ENCODE measurements around the gene ATP2B1. TPM values are rescaled to one million over a fixed set of nuclear protein-coding genes. Genes with fewer than 3 reads are reported as not detected.

The ATP2B1 gene
- total RNA-seq, 4 donors from 2014 or later = 19.0 to 33.3 (median 27.8) TPM

DNA sequence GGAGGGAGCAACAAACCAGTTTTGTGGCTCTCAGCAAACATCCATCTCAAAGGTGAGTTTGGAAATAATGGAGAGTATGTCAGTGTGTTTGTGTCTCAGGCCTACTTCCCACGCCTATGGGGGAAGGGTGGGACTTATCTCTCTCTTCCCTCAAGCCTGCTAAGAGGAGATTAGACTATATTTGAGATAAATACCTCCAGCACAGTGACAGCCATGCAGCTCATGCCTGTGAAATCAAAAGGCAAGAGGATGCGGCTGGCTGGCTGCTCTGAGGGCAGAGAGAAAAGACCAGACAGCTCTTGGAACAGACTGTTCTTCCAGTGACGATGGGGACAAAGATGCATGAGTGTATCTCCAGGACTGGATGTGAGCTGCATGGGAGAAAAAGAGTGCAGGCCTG lies 168.1 kb downstream of the ATP2B1 start:
- 69 to 79% methylated on average over 2 to 3 of the region's 3 CpGs for WGBS, 2 donors (ENCODE audit: low coverage in 1 of 2)
- peaks cover 0 to 23% (median 6%) of the 10 kb centered on the region in 3 donors for H3K4me1 ChIP-seq
- no peaks in the 10 kb centered on the region for H3K27me3 ChIP-seq
- no peak overlapping the region for H3K4me3 ChIP-seq
- H3K9me3 ChIP-seq = no peaks in the 10 kb centered on the region
- TF ChIP-seq POLR2A (IDR thresholded peaks at IDR 0.05) (no peak), POLR2AphosphoS5 (IDR thresholded peaks at IDR 0.05) (no peak), EP300 (IDR thresholded peaks at IDR 0.05) (no peak)
- TF ChIP-seq, protein P1, sequence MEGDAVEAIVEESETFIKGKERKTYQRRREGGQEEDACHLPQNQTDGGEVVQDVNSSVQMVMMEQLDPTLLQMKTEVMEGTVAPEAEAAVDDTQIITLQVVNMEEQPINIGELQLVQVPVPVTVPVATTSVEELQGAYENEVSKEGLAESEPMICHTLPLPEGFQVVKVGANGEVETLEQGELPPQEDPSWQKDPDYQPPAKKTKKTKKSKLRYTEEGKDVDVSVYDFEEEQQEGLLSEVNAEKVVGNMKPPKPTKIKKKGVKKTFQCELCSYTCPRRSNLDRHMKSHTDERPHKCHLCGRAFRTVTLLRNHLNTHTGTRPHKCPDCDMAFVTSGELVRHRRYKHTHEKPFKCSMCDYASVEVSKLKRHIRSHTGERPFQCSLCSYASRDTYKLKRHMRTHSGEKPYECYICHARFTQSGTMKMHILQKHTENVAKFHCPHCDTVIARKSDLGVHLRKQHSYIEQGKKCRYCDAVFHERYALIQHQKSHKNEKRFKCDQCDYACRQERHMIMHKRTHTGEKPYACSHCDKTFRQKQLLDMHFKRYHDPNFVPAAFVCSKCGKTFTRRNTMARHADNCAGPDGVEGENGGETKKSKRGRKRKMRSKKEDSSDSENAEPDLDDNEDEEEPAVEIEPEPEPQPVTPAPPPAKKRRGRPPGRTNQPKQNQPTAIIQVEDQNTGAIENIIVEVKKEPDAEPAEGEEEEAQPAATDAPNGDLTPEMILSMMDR (IDR thresholded peaks at IDR 0.05) = no peak
- H3K27ac ChIP-seq = no peak overlapping the region
- no peak for ATAC-seq
- no peaks in the 10 kb centered on the region for H3K36me3 ChIP-seq

GRCh38 chr12:89539426-89540223 lies 169.0 kb downstream of the ATP2B1 start:
- no peaks in the 10 kb centered on the region for H3K27me3 ChIP-seq
- H3K9me3 ChIP-seq = no peaks in the 10 kb centered on the region
- ATAC-seq = no peak
- TF ChIP-seq POLR2A (IDR thresholded peaks at IDR 0.05) (no peak), EP300 (IDR thresholded peaks at IDR 0.05) (no peak), POLR2AphosphoS5 (IDR thresholded peaks at IDR 0.05) (no peak)
- TF ChIP-seq, protein P1 (IDR thresholded peaks at IDR 0.05) = no peak
- H3K4me1 ChIP-seq = peaks cover 0 to 16% (median 3%) of the 10 kb centered on the region in 3 donors
- no peak overlapping the region for H3K27ac ChIP-seq
- WGBS, 2 donors (ENCODE audit: low coverage in 1 of 2) = 75 to 82% methylated on average over 4 to 5 of the region's 5 CpGs
- H3K36me3 ChIP-seq = no peaks in the 10 kb centered on the region
- no peak overlapping the region for H3K4me3 ChIP-seq

DNA sequence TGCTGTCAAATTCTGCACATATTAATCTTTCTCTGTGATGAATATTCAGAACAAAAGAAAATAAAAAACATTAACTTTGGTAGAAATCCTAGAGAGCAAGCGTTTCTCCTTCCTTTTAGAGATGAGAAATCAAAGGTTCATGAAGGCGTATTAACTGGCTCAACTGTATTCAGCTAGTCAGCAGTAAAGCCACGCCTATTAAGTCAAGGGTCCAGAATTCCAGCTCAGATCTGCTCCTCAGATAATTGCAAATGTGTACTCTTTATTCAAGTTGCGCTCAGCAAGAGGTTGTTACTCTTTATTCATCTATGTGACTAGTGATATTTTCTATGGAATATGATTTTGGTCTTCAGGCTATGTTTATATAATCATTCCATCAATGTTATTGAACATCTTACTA lies 169.7 kb downstream of the ATP2B1 start:
- WGBS, 2 donors (ENCODE audit: low coverage in 1 of 2) = 93 to 100% methylated on average over 4 of the region's 4 CpGs
- Histone ChIP-seq H3K4me1 (peaks cover 0 to 13% (median 3%) of the 10 kb centered on the region in 3 donors), H3K27me3 (no peaks in the 10 kb centered on the region), H3K9me3 (no peaks in the 10 kb centered on the region), H3K4me3 (no peak overlapping the region), H3K27ac (no peak overlapping the region), H3K36me3 (no peaks in the 10 kb centered on the region)
- no peak for ATAC-seq
- TF ChIP-seq POLR2AphosphoS5 (IDR thresholded peaks at IDR 0.05) (no peak), POLR2A (IDR thresholded peaks at IDR 0.05) (no peak), EP300 (IDR thresholded peaks at IDR 0.05) (no peak)
- TF ChIP-seq, protein P1 (IDR thresholded peaks at IDR 0.05) = no peak

Small RNAs within 50 kb of the gene (small RNA-seq; reads per million reads assigned to genes)
- gene AC025034.2 (0 reads per million in 4 donors), gene RNA5SP365 (0.27 to 2.2 (median 0.81) reads per million in 4 donors), gene RNU6-148P (0 reads per million in 4 donors)

Other genes with a start within 250 kb of the ATP2B1 start
- 10 to 100 TPM in 1 of 4 donors, 1 to 10 TPM in 3; 5.3 to 10.8 (median 7.1) TPM for gene GALNT4, start 184.0 kb downstream of the ATP2B1 start, total RNA-seq
- gene POC1B, start 182.8 kb downstream of the ATP2B1 start, total RNA-seq = 10 to 100 TPM; 17.6 to 35.2 (median 23.8) TPM